Endothelial cell of umbilical vein (primary cell): Measurements from ENCODE around the gene BDH1. TPM values are rescaled to one million over a fixed set of nuclear protein-coding genes. Genes with fewer than 3 reads are reported as not detected.

Experiments
- BruUV-seq: library from RNA; stranded (reverse); fragments of 400-500 nt; replicated peaks from 2 replicates; lab custom pipeline; 2021; lab: Mats Ljungman, UMichigan
- CTCF ChIA-PET: fragments of 300-600, 350-600 bp; sonication (Branson Sonifier 250); formaldehyde crosslinking; loops from one replicate; lab custom pipeline; 2021; ENCODE audit warnings: antibody characterized with exemption, inconsistent platforms; lab: Charles Lee
- POLR2A ChIA-PET: fragments of 300-600, 350-600 bp; sonication (Branson Sonifier 250); formaldehyde crosslinking; loops from one replicate; lab custom pipeline; 2021; ENCODE audit warnings: antibody characterized with exemption, inconsistent platforms; lab: Charles Lee
- DNase-seq: peaks from one replicate; pipeline ENCODE4 v3.0.0-alpha.2; 2011; ENCODE audit warnings: low read depth, low spot score
- FAIRE-seq: peaks from 2 replicates; lab custom pipeline; 2011; peaks lifted over from hg19 to GRCh38; lab: Jason Lieb, UNC
- H2AFZ ChIP-seq: 2 replicates; pipeline ENCODE4 v1.6.0; 2012; ENCODE audit warnings: low read depth, low read length, control low read depth, inconsistent platforms
- H3K27ac ChIP-seq: 2 replicates; pipeline ENCODE4 v1.5.1; 2011; ENCODE audit warnings: low read depth, mild to moderate bottlenecking, control low read depth, low read length, moderate library complexity; ENCODE audit not compliant: insufficient read depth
- H3K27me3 ChIP-seq, 2 experiments: 2 replicates each; pipeline versions ENCODE4 v1.6.0 to v1.6.1; 2011; ENCODE audit warnings: low read length in 2 of 2, mixed read lengths in 1 of 2; ENCODE audit not compliant: control insufficient read depth in 2 of 2, insufficient read depth in 2 of 2
- H3K36me3 ChIP-seq, 2 experiments: 2 replicates in 1 of 2; 3 replicates in 1 of 2; pipeline ENCODE4 v1.5.1; 2011; ENCODE audit warnings: low read length in 2 of 2, mild to moderate bottlenecking in 1 of 2, moderate library complexity in 1 of 2; ENCODE audit not compliant: control insufficient read depth in 2 of 2, insufficient read depth in 2 of 2; ENCODE audit errors: extremely low read depth in 1 of 2
- H3K4me1 ChIP-seq: 3 replicates; pipeline ENCODE4 v1.5.1; 2011; ENCODE audit warnings: mild to moderate bottlenecking, low read length; ENCODE audit not compliant: control insufficient read depth, insufficient read depth; ENCODE audit errors: extremely low read depth
- H3K4me2 ChIP-seq: 2 replicates; pipeline ENCODE4 v1.6.1; 2011; ENCODE audit warnings: low read length, control low read depth, mixed read lengths; ENCODE audit not compliant: insufficient read depth
- H3K4me3 ChIP-seq, 3 experiments: fragments of 200-600 bp in 1 of 3; sonication (generic), shearing (Covaris generic) in 1 of 3; replicated peaks in 1 of 3; 2 replicates each; pipeline ENCODE4 v1.5.1; 2011 to 2016; ENCODE audit warnings: control low read depth in 3 of 3, low read length in 3 of 3, mild to moderate bottlenecking in 2 of 3, inconsistent platforms in 1 of 3, low read depth in 1 of 3, moderate library complexity in 1 of 3; ENCODE audit not compliant: insufficient read depth in 1 of 3
- H3K79me2 ChIP-seq: 2 replicates; pipeline ENCODE4 v1.6.0; 2012; ENCODE audit warnings: low read length, inconsistent platforms; ENCODE audit not compliant: control insufficient read depth, insufficient read depth
- H3K9ac ChIP-seq: replicated peaks from 2 replicates; pipeline ENCODE3; 2011; ENCODE audit warnings: low read length, control low read depth; ENCODE audit not compliant: insufficient read depth; ENCODE audit errors: extremely low read depth
- H3K9me1 ChIP-seq: replicated peaks from 3 replicates; pipeline ENCODE4 v1.6.0; 2011; ENCODE audit warnings: mild to moderate bottlenecking, low read length; ENCODE audit not compliant: control insufficient read depth, insufficient read depth; ENCODE audit errors: extremely low read depth
- H3K9me3 ChIP-seq: replicated peaks from 2 replicates; pipeline ENCODE4 v1.5.1; 2012; ENCODE audit warnings: low read length, inconsistent platforms; ENCODE audit not compliant: control insufficient read depth, insufficient read depth
- H4K20me1 ChIP-seq: replicated peaks from 2 replicates; pipeline ENCODE3; 2011; ENCODE audit warnings: mild to moderate bottlenecking, low read length; ENCODE audit not compliant: control insufficient read depth, insufficient read depth; ENCODE audit errors: extremely low read depth
- FOS ChIP-seq: IDR thresholded peaks from 2 replicates; pipeline ENCODE4 v1.6.1; 2011; ENCODE audit warnings: mild to moderate bottlenecking, low read length, moderate library complexity, borderline replicate concordance; ENCODE audit not compliant: insufficient read depth
- GATA2 ChIP-seq: IDR thresholded peaks from 2 replicates; pipeline ENCODE4 v1.7.0; 2011; ENCODE audit warnings: low read depth, mild to moderate bottlenecking, moderate library complexity, mixed read lengths, low read length; ENCODE audit not compliant: insufficient read length, insufficient read depth
- MAX ChIP-seq: IDR thresholded peaks from 2 replicates; pipeline ENCODE4 v1.6.1; 2011; ENCODE audit not compliant: insufficient read depth, insufficient read length
- MYC ChIP-seq: IDR thresholded peaks from one replicate; pipeline ENCODE4 v1.6.1; 2011; ENCODE audit warnings: mild to moderate bottlenecking, low read depth, low read length
- POLR2A ChIP-seq: IDR thresholded peaks from 2 replicates; pipeline ENCODE4 v1.6.1; 2012; ENCODE audit warnings: low read depth, mild to moderate bottlenecking, control low read depth, low read length
- dilution Hi-C: fragments of 300-500 bp; cut with MboI; formaldehyde crosslinking; loops from one replicate; pipeline ENCODE4 v1.15.0; 2019; ENCODE audit warnings: low sequenced_read_pairs; ENCODE audit not compliant: extremely low pct_ligation_motif_present
- intact Hi-C: fragments of 100-400 bp; cut with micrococcal nuclease; formaldehyde crosslinking; loops from one replicate; pipeline ENCODE4 v1.10.0; 2022
- polyA plus RNA-seq, 4 experiments: library from polyadenylated mRNA; depleted of rRNA in 3 of 4; stranded (reverse) in 3 of 4; unstranded in 1 of 4; fragments of >200 nt; gene quantifications; 2 replicates each; pipeline versions ENCODE4 v1.2.1 to v1.2.3, GENCODE V29; 2011 to 2012; ENCODE audit warnings: missing spikeins in 1 of 4
- total RNA-seq: library from RNA; stranded (reverse); gene quantifications from 2 replicates; pipeline ENCODE4 v1.2.3, GENCODE V29; 2021
- TF ChIP-seq, protein P1 (sequence below), 2 donors: IDR thresholded peaks; 1 replicate in 1 of 2; 2 replicates in 1 of 2; pipeline ENCODE4 v1.5.1; 2011; ENCODE audit warnings: low read length in 2 of 2, mild to moderate bottlenecking in 2 of 2, moderate library complexity in 2 of 2, control low read depth in 1 of 2, inconsistent platforms in 1 of 2, low read depth in 1 of 2; ENCODE audit not compliant: insufficient read depth in 1 of 2; ENCODE audit errors: extremely low read depth in 1 of 2

The BDH1 gene
- total and polyA plus RNA-seq, 2 donors (not counting 3 experiments of a cell fraction or from before 2014, with no cell fraction given): 6.9 to 12.2 TPM

DNA sequence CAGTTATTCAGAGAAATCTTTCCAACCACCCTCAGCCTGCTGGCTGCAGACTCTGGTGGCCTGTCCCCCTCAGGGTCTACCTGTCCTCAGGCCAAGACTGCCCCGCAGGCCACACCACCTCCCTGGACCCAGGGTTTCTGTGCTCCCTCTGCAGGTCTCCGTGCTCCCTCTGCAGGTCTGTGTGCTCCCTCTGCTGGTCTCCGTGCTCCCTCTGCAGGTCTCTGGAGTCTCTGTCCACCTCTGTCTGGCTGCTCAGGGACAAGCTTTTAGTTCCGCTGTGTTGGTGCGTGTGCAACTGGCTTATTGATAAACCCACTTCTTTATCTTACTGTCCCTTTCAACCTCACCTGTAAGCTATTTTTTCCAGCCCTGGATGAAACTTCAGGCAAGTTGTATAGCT is 30.1 kb downstream of the BDH1 start:
- no peaks in the 10 kb centered on the region for H3K9me1 ChIP-seq
- no TSS peak for BruUV-seq
- dilution Hi-C loops: no loop called here

GRCh38 chr3:197524128-197524527 is 31.6 kb downstream of the BDH1 start:
- POLR2A ChIA-PET: no interaction called here
- no peak overlapping the region for H3K9ac ChIP-seq
- no peaks in the 10 kb centered on the region for H3K36me3 ChIP-seq
- H3K9me1 ChIP-seq: no peaks in the 10 kb centered on the region
- no peak for DNase-seq
- BruUV-seq: no TSS peak
- H3K27ac ChIP-seq: no peak overlapping the region
- no peaks in the 10 kb centered on the region for H3K9me3 ChIP-seq
- dilution Hi-C loops: loop anchor here (25.0 kb wide), 1 partner anchor 262 kb away; no protein-coding TSS in a partner anchor
- no peak overlapping the region for H3K4me2 ChIP-seq
- H3K27me3 ChIP-seq: no peaks in the 10 kb centered on the region
- intact Hi-C loops: no loop called here
- no peak for FAIRE-seq
- H3K79me2 ChIP-seq: no peaks in the 10 kb centered on the region
- no peaks in the 10 kb centered on the region for H4K20me1 ChIP-seq
- H2AFZ ChIP-seq: no peak overlapping the region
- CTCF ChIA-PET: interaction anchor here (0.6 kb wide), 1 partner anchor 52 kb away, joined by 4 read pairs; no protein-coding TSS in a partner anchor
- no peak overlapping the region for H3K4me3 ChIP-seq
- TF ChIP-seq, protein P1, sequence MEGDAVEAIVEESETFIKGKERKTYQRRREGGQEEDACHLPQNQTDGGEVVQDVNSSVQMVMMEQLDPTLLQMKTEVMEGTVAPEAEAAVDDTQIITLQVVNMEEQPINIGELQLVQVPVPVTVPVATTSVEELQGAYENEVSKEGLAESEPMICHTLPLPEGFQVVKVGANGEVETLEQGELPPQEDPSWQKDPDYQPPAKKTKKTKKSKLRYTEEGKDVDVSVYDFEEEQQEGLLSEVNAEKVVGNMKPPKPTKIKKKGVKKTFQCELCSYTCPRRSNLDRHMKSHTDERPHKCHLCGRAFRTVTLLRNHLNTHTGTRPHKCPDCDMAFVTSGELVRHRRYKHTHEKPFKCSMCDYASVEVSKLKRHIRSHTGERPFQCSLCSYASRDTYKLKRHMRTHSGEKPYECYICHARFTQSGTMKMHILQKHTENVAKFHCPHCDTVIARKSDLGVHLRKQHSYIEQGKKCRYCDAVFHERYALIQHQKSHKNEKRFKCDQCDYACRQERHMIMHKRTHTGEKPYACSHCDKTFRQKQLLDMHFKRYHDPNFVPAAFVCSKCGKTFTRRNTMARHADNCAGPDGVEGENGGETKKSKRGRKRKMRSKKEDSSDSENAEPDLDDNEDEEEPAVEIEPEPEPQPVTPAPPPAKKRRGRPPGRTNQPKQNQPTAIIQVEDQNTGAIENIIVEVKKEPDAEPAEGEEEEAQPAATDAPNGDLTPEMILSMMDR (IDR thresholded peaks at IDR 0.05; ENCODE audit: extremely low read depth in 1 of 2, insufficient read depth in 1 of 2, low read depth in 1 of 2, low read length in 2 of 2): no peak
- no peak for TF ChIP-seq GATA2
- TF ChIP-seq MYC: no peak
- no peak for TF ChIP-seq MAX
- H3K4me1 ChIP-seq: peaks cover 7% of the 10 kb centered on the region

More for the DNA sequence above, 30.1 kb downstream of the BDH1 start:
- no peaks in the 10 kb centered on the region for H3K27me3 ChIP-seq
- no peaks in the 10 kb centered on the region for H3K79me2 ChIP-seq
- no peaks in the 10 kb centered on the region for H4K20me1 ChIP-seq
- H3K9ac ChIP-seq: no peak overlapping the region
- peaks cover 7% of the 10 kb centered on the region for H3K4me1 ChIP-seq
- H3K9me3 ChIP-seq: no peaks in the 10 kb centered on the region
- no peak for DNase-seq
- FAIRE-seq: no peak
- intact Hi-C loops: no loop called here
- no peak overlapping the region for H3K4me2 ChIP-seq
- ChIA-PET POLR2A (no interaction called here), CTCF (interaction anchor here (0.7 to 2.1 kb wide), 6 partner anchors 8 to 497 kb away, joined by 3 to 6 read pairs (median 4); partner anchors contain the start of gene MELTF)
- H3K4me3 ChIP-seq: no peak overlapping the region
- no peak overlapping the region for H2AFZ ChIP-seq
- no peak overlapping the region for H3K27ac ChIP-seq
- no peaks in the 10 kb centered on the region for H3K36me3 ChIP-seq
- TF ChIP-seq, protein P1 (IDR thresholded peaks at IDR 0.05; ENCODE audit: extremely low read depth in 1 of 2, insufficient read depth in 1 of 2, low read depth in 1 of 2, low read length in 2 of 2): peak in 1 of 2 donors; percentile 10
- TF ChIP-seq POLR2A (no peak), GATA2 (no peak), FOS (no peak)
